Measurements from ENCODE around the gene ZNF800. TPM values are rescaled to one million over a fixed set of nuclear protein-coding genes. Genes with fewer than 3 reads are reported as not detected.

Gene ZNF800
- total RNA-seq, 1 donor from 2014 or later, result 25.4 TPM

GRCh38 chr7:127353897-127354296 is 38.6 kb downstream of the ZNF800 start:
- Mint-ChIP-seq H3K4me3 (ENCODE audit: unreplicated experiment) (no peak overlapping the region), H3K36me3 (ENCODE audit: unreplicated experiment) (no peaks in the 10 kb centered on the region)

GRCh38 chr7:127350586-127350985 is 41.9 kb downstream of the ZNF800 start:
- Mint-ChIP-seq H3K27me3 (ENCODE audit: unreplicated experiment) (peaks cover 4% of the 10 kb centered on the region), H3K9me3 (ENCODE audit: unreplicated experiment) (peaks cover 3% of the 10 kb centered on the region), H3K4me1 (ENCODE audit: low read depth, unreplicated experiment) (no peaks in the 10 kb centered on the region), H3K27ac (ENCODE audit: unreplicated experiment) (no peak overlapping the region), H3K4me3 (ENCODE audit: unreplicated experiment) (no peak overlapping the region), H3K36me3 (ENCODE audit: unreplicated experiment) (peaks cover 11% of the 10 kb centered on the region)
- TF ChIP-seq CTCF (IDR thresholded peaks at IDR 0.05; ENCODE audit: partially characterized antibody, unreplicated experiment), result no peak
- no peak for DNase-seq

More at GRCh38 chr7:127353897-127354296, 38.6 kb downstream of the ZNF800 start:
- H3K9me3 Mint-ChIP-seq (ENCODE audit: unreplicated experiment), result no peaks in the 10 kb centered on the region
- H3K27me3 Mint-ChIP-seq (ENCODE audit: unreplicated experiment), result no peaks in the 10 kb centered on the region
- no peak for DNase-seq
- no peak for TF ChIP-seq CTCF (IDR thresholded peaks at IDR 0.05; ENCODE audit: partially characterized antibody, unreplicated experiment)
- no peak overlapping the region for H3K27ac Mint-ChIP-seq (ENCODE audit: unreplicated experiment)
- no peaks in the 10 kb centered on the region for H3K4me1 Mint-ChIP-seq (ENCODE audit: low read depth, unreplicated experiment)

DNA sequence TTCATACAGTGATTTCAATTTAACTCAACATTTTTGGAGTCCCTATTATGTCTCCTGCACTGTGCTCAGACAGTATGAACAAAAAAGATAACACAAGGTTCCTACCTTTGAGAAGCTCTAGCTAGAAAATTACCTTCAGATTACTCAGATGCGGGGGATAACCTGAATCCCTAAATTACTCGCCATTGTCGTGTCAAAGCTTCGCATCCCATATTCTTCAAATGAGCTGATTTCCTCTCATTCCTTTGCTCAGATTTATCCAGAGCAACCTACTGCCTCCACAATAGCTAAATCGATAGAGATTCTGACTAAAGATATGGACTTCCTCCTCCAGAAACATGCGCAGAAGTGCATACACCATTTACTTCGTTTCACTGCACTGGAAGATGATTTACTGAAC is 42.6 kb downstream of the ZNF800 start:
- Mint-ChIP-seq H3K4me1 (ENCODE audit: low read depth, unreplicated experiment) (no peaks in the 10 kb centered on the region), H3K4me3 (ENCODE audit: unreplicated experiment) (no peak overlapping the region), H3K27ac (ENCODE audit: unreplicated experiment) (no peak overlapping the region), H3K36me3 (ENCODE audit: unreplicated experiment) (peaks cover 12% of the 10 kb centered on the region), H3K9me3 (ENCODE audit: unreplicated experiment) (peaks cover 3% of the 10 kb centered on the region), H3K27me3 (ENCODE audit: unreplicated experiment) (peaks cover 4% of the 10 kb centered on the region)
- no peak for DNase-seq
- no peak for TF ChIP-seq CTCF (IDR thresholded peaks at IDR 0.05; ENCODE audit: partially characterized antibody, unreplicated experiment)

DNA sequence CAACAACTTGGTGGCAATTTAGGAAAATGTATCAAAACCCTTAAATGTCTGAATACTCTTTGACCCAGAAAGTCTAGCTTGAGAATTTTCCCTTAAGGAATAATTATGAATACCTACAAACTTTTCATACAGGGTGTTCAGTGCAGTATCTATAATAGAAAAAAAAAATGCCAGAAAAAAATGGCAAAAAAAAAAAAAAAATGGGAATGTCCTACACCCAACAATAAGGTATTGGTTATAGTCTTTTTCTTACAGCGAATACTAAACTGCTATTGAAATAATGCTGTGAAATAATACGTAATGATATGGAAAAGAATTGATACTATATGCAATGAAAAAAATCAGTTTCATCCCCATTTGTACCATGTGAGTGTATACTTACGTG is 44.3 kb downstream of the ZNF800 start:
- TF ChIP-seq CTCF (IDR thresholded peaks at IDR 0.05; ENCODE audit: partially characterized antibody, unreplicated experiment), result no peak
- Mint-ChIP-seq H3K4me1 (ENCODE audit: low read depth, unreplicated experiment) (no peaks in the 10 kb centered on the region), H3K4me3 (ENCODE audit: unreplicated experiment) (peak overlapping the region; percentile 83), H3K36me3 (ENCODE audit: unreplicated experiment) (peaks cover 12% of the 10 kb centered on the region), H3K27ac (ENCODE audit: unreplicated experiment) (no peak overlapping the region), H3K9me3 (ENCODE audit: unreplicated experiment) (peaks cover 3% of the 10 kb centered on the region), H3K27me3 (ENCODE audit: unreplicated experiment) (peaks cover 4% of the 10 kb centered on the region)
- DNase-seq, result no peak

DNA sequence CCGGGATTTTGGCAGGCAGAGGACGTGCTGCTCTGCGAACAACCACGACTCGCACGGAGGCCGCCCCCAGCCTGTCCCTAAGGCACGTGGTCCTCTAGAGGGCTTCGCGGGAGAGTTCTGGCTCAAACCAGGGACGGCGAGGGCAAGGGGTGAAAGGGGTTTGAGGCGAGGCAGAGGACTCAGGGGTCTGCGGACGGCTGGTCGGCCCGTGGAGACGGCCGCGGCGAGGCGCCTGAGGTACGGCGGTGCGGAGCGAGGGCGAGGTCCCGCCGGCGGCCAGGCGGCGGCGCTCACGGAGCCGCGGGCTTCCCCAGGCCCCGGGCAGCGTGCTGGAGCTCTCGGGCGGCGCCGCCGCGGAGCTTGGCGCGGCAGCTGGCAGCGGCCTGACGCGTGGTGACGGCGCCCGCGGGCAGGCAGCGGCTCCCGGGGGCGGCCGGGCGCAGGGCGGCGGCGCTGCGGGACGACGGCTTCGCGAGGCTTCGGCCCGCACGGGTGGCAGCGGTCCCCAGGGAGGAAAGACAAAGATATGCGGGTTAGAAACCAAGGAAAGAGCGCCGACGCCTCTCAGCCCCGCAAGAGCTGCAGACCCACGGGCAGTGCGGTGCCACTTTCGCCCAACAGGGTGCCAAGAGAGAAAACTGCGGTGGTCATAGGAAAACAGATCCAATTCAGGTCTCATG is 44.8 kb downstream of the ZNF800 start:
- peaks cover 3% of the 10 kb centered on the region for H3K9me3 Mint-ChIP-seq (ENCODE audit: unreplicated experiment)
- H3K27ac Mint-ChIP-seq (ENCODE audit: unreplicated experiment), result no peak overlapping the region
- H3K36me3 Mint-ChIP-seq (ENCODE audit: unreplicated experiment), result peaks cover 12% of the 10 kb centered on the region
- TF ChIP-seq CTCF (IDR thresholded peaks at IDR 0.05; ENCODE audit: partially characterized antibody, unreplicated experiment), result peak; percentile 56
- DNase-seq, result peak; percentile 87
- no peaks in the 10 kb centered on the region for H3K4me1 Mint-ChIP-seq (ENCODE audit: low read depth, unreplicated experiment)
- H3K27me3 Mint-ChIP-seq (ENCODE audit: unreplicated experiment), result peaks cover 4% of the 10 kb centered on the region
- H3K4me3 Mint-ChIP-seq (ENCODE audit: unreplicated experiment), result peak overlapping the region; percentile 83
